Activated CD4-positive, alpha-beta T cell treated with anti-CD3 and anti-CD28 coated beads for 1 hour (primary cell): ENCODE results near the gene APOBEC3A.
"Not testable (repeated sequence)": the region's sequence is repeated elsewhere in the genome, so short reads cannot be mapped to it uniquely, and the experiment has no call there.

Source experiments
- DNase-seq: peaks from one replicate; pipeline ENCODE4 v3.0.0-alpha.2; 2020

APOBEC3A gene

GRCh38 chr22:38943882-38944281 lies 13.5 kb upstream of the APOBEC3A start:
- DNase-seq: no peak

DNA sequence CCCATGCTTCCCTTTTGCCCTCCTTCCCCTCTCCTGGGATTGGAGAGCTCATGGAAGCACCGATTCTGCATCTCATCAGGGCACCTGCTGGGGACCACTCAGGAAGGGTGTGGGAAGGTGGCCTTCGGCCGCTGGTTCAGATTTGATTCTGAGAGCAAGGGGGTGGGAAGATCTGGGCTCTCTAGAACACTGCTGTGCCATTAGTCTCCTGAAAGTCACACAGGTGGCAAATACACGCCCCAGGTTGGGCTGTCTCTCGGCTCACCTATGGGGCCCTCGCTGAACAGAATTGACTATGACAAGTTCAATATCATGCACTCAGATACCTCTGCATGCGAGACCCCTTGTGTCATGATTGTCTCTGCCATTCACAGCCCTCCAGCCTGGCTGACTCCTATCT lies 12.8 kb upstream of the APOBEC3A start:
- no peak for DNase-seq

DNA sequence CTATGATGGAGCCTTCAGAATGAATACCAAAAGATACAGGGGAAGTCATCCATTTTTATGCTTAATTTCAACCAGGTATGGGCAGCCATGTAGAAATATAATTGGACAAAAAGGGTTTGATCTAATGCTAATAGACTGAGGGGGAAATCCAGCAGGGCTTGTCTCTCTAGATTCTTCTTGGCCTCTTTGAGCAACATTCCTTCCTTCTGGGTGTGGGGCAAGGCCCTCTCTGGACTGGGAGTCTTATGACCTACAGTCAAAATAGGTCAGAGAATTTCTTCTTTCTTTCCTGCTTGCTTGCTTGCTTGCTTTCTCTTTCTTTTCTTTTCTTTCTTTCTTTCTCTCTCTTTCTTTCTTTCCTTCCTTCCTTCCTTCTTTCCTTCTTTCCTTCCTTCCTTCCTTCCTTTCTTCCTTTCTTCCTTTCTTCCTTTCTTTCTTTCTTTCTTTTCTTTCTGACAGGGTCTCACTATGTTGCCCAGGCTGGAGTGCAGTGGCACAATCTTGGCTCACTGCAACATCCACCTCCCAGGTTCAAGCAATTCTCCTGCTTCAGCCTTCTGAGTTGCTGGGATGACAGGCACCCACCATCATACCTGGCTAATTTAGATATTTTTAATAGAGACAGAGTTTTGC lies 11.6 kb upstream of the APOBEC3A start:
- not testable (repeated sequence) for DNase-seq

DNA sequence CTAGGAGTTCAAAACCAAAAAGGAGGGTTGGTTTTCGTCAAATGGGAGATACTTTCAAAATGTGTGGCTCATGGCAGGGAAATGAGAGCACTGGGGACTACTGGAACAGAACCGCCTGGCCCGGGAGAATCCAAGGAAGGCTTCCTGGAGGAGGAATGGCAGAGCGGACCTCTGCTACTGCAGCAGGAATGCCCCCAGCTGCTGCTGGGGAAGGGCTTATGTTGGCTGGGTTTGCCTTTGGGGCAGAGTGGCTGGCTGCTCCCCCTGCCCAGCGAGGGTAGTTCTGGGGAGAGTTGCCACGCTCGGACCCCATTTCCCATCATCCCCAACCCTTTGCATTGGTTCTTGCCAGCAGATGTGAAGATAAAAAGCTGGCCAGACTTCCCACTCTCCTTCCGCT lies 10.6 kb upstream of the APOBEC3A start:
- no peak for DNase-seq

DNA sequence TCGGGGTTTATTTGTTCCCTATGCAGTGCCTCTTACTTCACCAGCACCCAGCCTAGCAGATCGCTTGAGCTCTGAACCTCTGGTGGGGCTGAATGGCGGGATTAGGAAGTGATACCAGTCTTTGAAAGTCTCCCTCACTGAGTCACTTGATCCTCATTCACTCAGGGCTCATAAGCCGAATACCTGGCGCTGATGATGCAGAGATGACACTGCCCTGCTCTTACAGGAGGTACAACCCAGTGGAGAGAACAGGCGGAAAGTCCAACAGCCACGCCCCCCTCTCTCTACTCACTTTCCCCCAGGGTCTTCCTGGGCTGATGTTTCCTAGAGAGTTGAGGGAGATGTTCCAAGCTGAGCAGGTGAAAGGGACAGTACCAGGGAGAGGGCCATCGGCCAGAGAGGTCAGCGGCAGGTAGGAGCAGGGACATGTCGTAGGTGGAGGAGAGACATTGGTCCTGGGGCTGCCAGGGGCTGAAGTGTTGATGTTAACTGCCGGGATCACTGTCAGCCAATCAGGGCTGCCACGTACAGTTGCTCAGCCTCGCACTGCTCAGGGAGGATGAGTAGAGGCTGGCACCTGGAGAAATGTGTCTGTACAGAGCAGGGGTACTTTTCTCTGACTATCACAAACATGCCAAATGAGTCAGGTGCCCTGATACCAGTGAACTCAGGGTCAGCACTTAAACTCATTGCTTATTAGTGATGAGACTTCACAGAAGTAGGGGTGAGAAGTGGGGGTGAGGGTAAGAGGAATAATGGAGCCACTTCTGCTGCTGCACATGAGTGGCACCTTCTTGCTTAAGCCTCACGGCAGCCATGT lies 9.9 kb upstream of the APOBEC3A start:
- DNase-seq: no peak

GRCh38 chr22:38948181-38948940 lies 9.0 kb upstream of the APOBEC3A start:
- DNase-seq: no peak

DNA sequence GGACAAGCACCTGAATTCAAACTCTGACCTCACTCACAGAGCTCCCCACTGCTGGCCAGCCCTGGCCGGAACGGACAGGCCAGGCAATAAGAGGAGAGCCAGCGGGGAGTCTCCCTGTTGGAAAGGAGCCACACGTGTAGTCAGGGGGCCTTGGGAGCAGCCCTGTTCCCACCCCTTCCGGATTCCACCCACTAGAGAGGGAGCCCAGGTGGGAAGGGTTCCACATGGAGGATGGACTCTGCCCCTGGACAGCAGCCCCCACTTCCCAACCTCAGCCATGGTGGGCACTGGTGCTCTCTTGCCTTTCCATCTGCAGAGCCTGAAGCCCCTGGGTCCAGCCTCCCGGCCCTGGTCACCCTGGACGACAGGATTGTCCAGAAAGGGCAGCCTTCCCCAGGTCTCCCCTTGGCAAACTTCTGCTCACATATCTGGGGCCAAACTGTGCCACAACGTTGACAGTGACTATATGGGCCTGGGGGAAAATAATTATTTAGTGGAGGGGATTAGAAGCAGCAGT lies 7.5 kb upstream of the APOBEC3A start:
- DNase-seq: no peak

GRCh38 chr22:38950527-38951295 lies 6.7 kb upstream of the APOBEC3A start:
- DNase-seq: no peak

- DNase-seq: no peak
Observed at GRCh38 chr22:38951734-38952133, 5.7 kb upstream of the APOBEC3A start.

DNA sequence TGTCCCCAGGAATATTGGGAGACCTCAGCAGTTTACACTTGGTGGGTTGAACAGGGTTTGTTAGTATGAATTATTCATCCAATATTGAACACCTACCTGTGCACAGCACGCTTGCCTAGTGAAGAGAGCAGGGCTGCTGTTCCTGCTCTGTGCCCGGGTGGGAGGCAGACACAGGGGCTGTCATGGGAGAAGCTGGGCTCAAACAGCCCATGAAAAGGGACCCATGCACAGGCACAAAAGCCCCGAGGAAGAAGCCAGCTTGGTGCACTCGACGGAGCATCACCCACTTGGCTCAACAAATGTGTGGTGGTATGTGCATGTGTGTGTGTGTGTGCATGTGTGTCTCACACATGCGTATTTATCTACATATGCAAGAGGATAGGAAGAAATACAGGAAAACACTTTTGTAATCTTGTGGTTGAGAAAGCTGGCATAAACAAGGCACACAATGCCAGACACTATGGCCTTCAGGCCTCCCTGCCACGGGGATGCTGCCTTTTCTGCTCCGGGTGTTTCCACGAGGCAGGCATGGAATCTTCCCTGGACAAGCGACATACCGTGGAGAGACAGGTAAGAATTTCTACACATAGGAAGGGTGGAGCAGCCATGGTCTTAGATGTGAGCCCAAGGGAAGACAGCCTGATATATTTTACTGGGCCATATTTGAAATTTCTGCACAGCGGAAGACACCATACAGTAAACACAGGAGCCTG lies 5.0 kb upstream of the APOBEC3A start:
- DNase-seq: no peak

DNA sequence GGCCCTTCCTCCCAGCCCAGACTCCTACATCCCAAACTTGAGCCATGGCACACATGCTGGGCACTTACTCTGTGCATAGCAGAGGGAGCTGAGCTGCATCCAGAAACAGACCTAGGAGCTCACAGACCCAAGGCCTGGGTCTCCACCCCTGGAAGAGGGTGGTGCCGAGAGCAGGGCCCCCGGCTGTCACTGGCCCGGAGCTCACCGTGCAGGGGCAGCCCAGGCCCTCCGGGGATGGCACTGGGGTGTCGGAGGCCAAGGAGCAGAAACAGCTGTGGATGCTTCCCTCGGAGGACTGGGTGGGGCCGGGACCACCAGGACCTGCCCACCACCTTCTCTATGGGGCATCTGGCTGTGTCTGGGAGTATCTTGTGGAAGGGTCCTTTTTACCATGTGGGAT lies 4.3 kb upstream of the APOBEC3A start:
- DNase-seq: no peak

DNA sequence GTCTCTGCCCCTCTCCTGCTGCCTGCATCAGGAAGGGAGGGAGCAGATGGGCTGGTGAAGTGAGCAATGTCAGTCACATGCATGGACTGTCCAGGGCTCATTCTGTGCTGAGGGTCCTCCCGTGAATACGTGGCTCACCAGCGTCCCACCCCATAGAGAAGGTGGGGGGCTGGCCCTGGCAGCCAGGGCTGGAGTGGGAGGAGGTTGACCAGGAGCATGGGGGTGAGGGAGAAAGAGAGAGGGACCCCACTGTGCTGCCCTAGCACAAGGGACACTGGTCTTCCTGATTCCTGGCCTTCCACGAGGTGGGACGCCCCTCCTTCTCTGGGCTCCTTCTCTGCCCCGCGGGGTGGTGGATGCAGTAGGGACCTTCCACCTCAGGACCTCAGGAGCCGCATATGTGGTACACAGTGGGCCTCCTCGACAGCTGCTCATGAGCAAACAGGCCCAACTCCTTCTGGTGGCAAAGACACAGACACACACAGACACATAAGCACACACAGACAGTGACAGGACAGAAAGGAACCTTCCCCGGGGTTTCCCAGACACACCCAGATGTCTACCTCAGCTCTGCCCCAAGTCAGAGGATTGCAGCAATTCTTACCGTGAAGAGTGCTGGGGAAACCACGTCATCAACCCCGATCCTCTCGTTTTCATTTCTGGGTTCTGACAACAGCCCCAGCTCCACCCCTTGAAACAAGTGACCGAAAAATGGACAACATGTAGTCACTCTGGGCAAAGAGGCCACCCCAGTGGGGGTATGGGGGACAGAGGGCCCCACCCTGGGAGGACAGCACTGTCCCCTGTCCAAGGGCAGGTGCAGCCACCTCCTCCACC lies 3.6 kb upstream of the APOBEC3A start:
- no peak for DNase-seq

- DNase-seq: no peak
Observed at GRCh38 chr22:38954414-38955043, 2.9 kb upstream of the APOBEC3A start.

GRCh38 chr22:38955250-38955905 lies 2.0 kb upstream of the APOBEC3A start:
- DNase-seq: no peak

DNA sequence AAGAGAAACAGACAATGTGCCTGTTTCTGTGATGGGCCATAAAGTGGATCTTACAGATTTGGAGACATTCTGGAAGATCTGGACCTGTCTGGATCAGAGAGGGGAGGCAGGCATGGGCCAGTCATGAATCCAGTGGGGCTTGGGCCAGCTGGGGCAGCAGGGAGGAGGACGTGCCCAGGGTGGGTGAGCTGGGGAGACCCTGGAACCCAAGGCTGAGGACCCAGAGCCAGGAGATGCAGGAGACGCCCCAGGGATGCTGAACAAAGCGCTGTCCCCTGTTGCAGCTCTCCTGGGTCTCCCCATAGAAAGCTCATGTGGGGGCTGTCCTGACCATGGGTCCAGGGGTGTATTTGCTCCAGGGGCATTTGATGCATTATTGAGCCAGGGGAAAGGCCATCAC lies 1.5 kb upstream of the APOBEC3A start:
- DNase-seq: no peak

GRCh38 chr22:38956551-38956950 lies 858 bp upstream of the APOBEC3A start:
- DNase-seq: no peak

GRCh38 chr22:38957808-38958650 lies 620 bp downstream of the APOBEC3A start:
- DNase-seq: no peak

- DNase-seq: not testable (repeated sequence)
Observed at GRCh38 chr22:38958651-38958943, 1.2 kb downstream of the APOBEC3A start.

DNA sequence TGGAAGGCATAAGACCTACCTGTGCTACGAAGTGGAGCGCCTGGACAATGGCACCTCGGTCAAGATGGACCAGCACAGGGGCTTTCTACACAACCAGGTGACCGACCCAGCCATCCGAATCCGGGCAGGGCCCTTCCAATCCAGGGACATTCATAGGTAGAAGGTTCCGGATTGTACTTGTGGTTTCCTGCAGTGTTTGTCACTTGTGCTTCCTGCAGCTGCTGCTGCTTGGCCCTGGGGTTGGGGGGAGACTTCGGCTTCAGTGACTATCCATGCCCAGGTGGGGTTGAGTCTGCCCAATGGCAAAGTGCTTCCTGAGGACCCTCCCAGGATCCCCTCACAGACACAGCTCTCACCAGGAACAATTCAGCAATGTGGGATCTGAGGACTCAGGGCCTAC lies 2.2 kb downstream of the APOBEC3A start:
- no peak for DNase-seq
